ENCODE data around the gene MYBBP1A.
A peak's percentile ranks its signal among the peaks of the same experiment; 100 is the strongest.

The MYBBP1A gene

DNA sequence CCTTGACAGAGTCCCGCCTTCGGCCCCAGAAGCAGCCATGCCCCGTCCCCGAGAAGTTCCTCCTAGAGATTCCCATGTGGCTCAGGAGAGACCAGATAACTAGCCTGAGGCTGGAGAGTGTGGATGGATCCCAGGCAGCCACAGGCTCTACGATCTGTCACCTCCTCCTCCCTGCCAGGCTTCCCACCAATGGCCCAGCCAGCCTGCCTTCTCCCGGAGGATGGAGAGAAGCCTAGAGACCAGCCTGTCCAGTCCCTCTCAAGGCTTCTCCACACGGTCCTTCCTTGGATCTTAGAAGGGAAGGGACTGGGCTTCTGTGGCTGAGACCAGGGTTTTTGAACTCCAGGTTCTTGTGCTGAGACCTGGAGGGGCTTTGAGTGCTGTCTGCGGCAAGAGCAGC is 27.5 kb upstream of the MYBBP1A start:
- no peak overlapping the region for H4K8ac ChIP-seq (ENCODE audit: low read length)
- H3K27ac ChIP-seq (ENCODE audit: low read length, poor library complexity, severe bottlenecking), result no peak overlapping the region
- no peak for DNase-seq
- H3K79me1 ChIP-seq (replicated peaks; ENCODE audit: low read length, poor library complexity, severe bottlenecking), result no peaks in the 10 kb centered on the region
- H3K27me3 ChIP-seq (ENCODE audit: control insufficient read depth in 1 of 2, insufficient read depth in 1 of 2, low read length in 2 of 2), result peaks cover 52 to 76% of the 10 kb centered on the region in 2 experiments
- no peak overlapping the region for H2BK15ac ChIP-seq (ENCODE audit: low read depth, poor library complexity, severe bottlenecking)
- no peak overlapping the region for H2AK5ac ChIP-seq (ENCODE audit: low read length, severe bottlenecking)
- H4K91ac ChIP-seq (ENCODE audit: low read length), result no peak overlapping the region
- H3K9me3 ChIP-seq (ENCODE audit: control insufficient read depth, low read length), result no peaks in the 10 kb centered on the region
- H2AFZ ChIP-seq (ENCODE audit: low read depth, low read length), result no peak overlapping the region
- H2BK12ac ChIP-seq (ENCODE audit: low read length in 2 of 2), result no peak overlapping the region
- H3K23ac ChIP-seq (ENCODE audit: low read length in 2 of 2), result no peak overlapping the region
- no peak overlapping the region for H3K9ac ChIP-seq (ENCODE audit: low read length)
- H3K18ac ChIP-seq (ENCODE audit: low read depth in 1 of 2, low read length in 2 of 2), result no peak overlapping the region
- H3K36me3 ChIP-seq (ENCODE audit: control insufficient read depth in 1 of 2, insufficient read depth in 2 of 2, low read depth in 1 of 2, low read length in 2 of 2), result no peaks in the 10 kb centered on the region
- H3K4me1 ChIP-seq (ENCODE audit: control insufficient read depth, insufficient read depth, low read depth, low read length), result peaks cover 31% of the 10 kb centered on the region
- H2BK120ac ChIP-seq (ENCODE audit: low read depth, low read length), result no peak overlapping the region
- H2BK5ac ChIP-seq (ENCODE audit: low read depth, low read length, poor library complexity, severe bottlenecking), result no peak overlapping the region
- H3K4me3 ChIP-seq (ENCODE audit: insufficient read depth in 1 of 2, low read depth in 1 of 2, low read length in 2 of 2), result no peak overlapping the region
- WGBS, result 76% methylated on average over 6 of the region's 8 CpGs
- no peak overlapping the region for H3K4ac ChIP-seq (ENCODE audit: low read depth in 1 of 2, low read length in 2 of 2)
- no peak overlapping the region for H3K4me2 ChIP-seq (ENCODE audit: low read length, poor library complexity, severe bottlenecking)
- H3K14ac ChIP-seq (ENCODE audit: low read length in 2 of 2), result no peak overlapping the region

DNA sequence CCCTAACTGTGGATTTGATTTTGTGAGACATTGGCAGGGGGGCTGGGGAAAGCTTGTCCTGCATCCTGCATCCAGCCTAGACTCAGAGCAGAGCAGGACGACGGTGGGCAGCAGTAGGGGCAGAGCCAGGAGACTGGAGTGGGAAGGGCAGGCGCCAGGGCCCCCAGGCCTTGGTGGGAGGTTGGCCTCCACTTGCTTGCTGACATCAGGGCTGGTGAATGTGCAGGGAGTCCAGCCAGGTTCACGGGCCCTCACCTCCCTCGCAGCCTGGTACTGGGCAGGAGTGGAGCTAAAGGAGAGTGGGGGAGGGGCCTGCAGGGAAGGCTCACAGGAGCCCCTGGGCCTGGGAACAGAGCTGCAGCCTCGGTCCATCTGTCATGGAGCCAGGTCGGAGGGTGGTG is 26.9 kb upstream of the MYBBP1A start:
- H3K4me2 ChIP-seq (ENCODE audit: low read length, poor library complexity, severe bottlenecking), result no peak overlapping the region
- no peak overlapping the region for H3K9ac ChIP-seq (ENCODE audit: low read length)
- H3K9me3 ChIP-seq (ENCODE audit: control insufficient read depth, low read length), result no peaks in the 10 kb centered on the region
- no peak overlapping the region for H2AK5ac ChIP-seq (ENCODE audit: low read length, severe bottlenecking)
- no peaks in the 10 kb centered on the region for H3K79me1 ChIP-seq (replicated peaks; ENCODE audit: low read length, poor library complexity, severe bottlenecking)
- H2BK12ac ChIP-seq (ENCODE audit: low read length in 2 of 2), result no peak overlapping the region
- H3K4me1 ChIP-seq (ENCODE audit: control insufficient read depth, insufficient read depth, low read depth, low read length), result peaks cover 31% of the 10 kb centered on the region
- H3K36me3 ChIP-seq (ENCODE audit: control insufficient read depth in 1 of 2, insufficient read depth in 2 of 2, low read depth in 1 of 2, low read length in 2 of 2), result no peaks in the 10 kb centered on the region
- no peak overlapping the region for H3K27ac ChIP-seq (ENCODE audit: low read length, poor library complexity, severe bottlenecking)
- H3K23ac ChIP-seq (ENCODE audit: low read length in 2 of 2), result no peak overlapping the region
- H2BK15ac ChIP-seq (ENCODE audit: low read depth, poor library complexity, severe bottlenecking), result no peak overlapping the region
- no peak overlapping the region for H2BK120ac ChIP-seq (ENCODE audit: low read depth, low read length)
- H3K4me3 ChIP-seq (ENCODE audit: insufficient read depth in 1 of 2, low read depth in 1 of 2, low read length in 2 of 2), result no peak overlapping the region
- peaks cover 53 to 75% of the 10 kb centered on the region in 2 experiments for H3K27me3 ChIP-seq (ENCODE audit: control insufficient read depth in 1 of 2, insufficient read depth in 1 of 2, low read length in 2 of 2)
- H4K91ac ChIP-seq (ENCODE audit: low read length), result no peak overlapping the region
- DNase-seq, result no peak
- no peak overlapping the region for H3K18ac ChIP-seq (ENCODE audit: low read depth in 1 of 2, low read length in 2 of 2)
- no peak overlapping the region for H3K4ac ChIP-seq (ENCODE audit: low read depth in 1 of 2, low read length in 2 of 2)
- no peak overlapping the region for H3K14ac ChIP-seq (ENCODE audit: low read length in 2 of 2)
- H4K8ac ChIP-seq (ENCODE audit: low read length), result no peak overlapping the region
- H2BK5ac ChIP-seq (ENCODE audit: low read depth, low read length, poor library complexity, severe bottlenecking), result no peak overlapping the region
- H2AFZ ChIP-seq (ENCODE audit: low read depth, low read length), result no peak overlapping the region
- WGBS, result 61% methylated on average over 5 of the region's 7 CpGs

DNA sequence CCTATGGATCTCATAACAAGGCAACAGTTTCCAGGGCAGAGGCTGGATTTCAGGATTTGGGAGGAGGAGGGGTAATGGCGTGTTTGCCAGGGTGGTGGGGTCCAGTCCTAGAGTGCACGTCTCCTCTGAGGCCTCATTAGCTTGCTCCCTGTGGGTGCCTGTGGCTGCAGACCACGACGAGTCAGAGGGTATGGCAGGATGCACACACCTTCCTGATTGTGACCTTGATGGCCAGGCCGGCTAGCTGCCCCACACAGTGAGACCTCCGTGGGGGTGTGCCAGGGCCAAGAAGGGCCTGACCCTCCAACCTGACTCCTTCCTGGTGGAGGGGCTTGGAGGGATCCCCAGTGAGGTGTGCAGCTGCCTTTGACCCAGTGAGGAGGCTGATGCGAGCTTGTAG is 25.1 kb upstream of the MYBBP1A start:
- peak overlapping the region in 1 of 2 experiments; percentile 1 for H3K4me3 ChIP-seq (ENCODE audit: insufficient read depth in 1 of 2, low read depth in 1 of 2, low read length in 2 of 2)
- H3K4me2 ChIP-seq (ENCODE audit: low read length, poor library complexity, severe bottlenecking), result no peak overlapping the region
- no peak overlapping the region for H3K9ac ChIP-seq (ENCODE audit: low read length)
- H4K8ac ChIP-seq (ENCODE audit: low read length), result no peak overlapping the region
- no peaks in the 10 kb centered on the region for H3K9me3 ChIP-seq (ENCODE audit: control insufficient read depth, low read length)
- H3K4me1 ChIP-seq (ENCODE audit: control insufficient read depth, insufficient read depth, low read depth, low read length), result peaks cover 31% of the 10 kb centered on the region
- no peak overlapping the region for H2AFZ ChIP-seq (ENCODE audit: low read depth, low read length)
- no peak overlapping the region for H2BK15ac ChIP-seq (ENCODE audit: low read depth, poor library complexity, severe bottlenecking)
- H3K23ac ChIP-seq (ENCODE audit: low read length in 2 of 2), result peak overlapping the region in 1 of 2 experiments; percentile 87
- H3K4ac ChIP-seq (ENCODE audit: low read depth in 1 of 2, low read length in 2 of 2), result no peak overlapping the region
- 45% methylated on average over 6 of the region's 7 CpGs for WGBS
- no peaks in the 10 kb centered on the region for H3K79me1 ChIP-seq (replicated peaks; ENCODE audit: low read length, poor library complexity, severe bottlenecking)
- no peak overlapping the region for H2BK120ac ChIP-seq (ENCODE audit: low read depth, low read length)
- no peak for DNase-seq
- H3K27me3 ChIP-seq (ENCODE audit: control insufficient read depth in 1 of 2, insufficient read depth in 1 of 2, low read length in 2 of 2), result peaks cover 59 to 72% of the 10 kb centered on the region in 2 experiments
- H2AK5ac ChIP-seq (ENCODE audit: low read length, severe bottlenecking), result no peak overlapping the region
- H3K18ac ChIP-seq (ENCODE audit: low read depth in 1 of 2, low read length in 2 of 2), result no peak overlapping the region
- H2BK5ac ChIP-seq (ENCODE audit: low read depth, low read length, poor library complexity, severe bottlenecking), result no peak overlapping the region
- H3K14ac ChIP-seq (ENCODE audit: low read length in 2 of 2), result no peak overlapping the region
- no peak overlapping the region for H2BK12ac ChIP-seq (ENCODE audit: low read length in 2 of 2)
- no peak overlapping the region for H3K27ac ChIP-seq (ENCODE audit: low read length, poor library complexity, severe bottlenecking)
- H3K36me3 ChIP-seq (ENCODE audit: control insufficient read depth in 1 of 2, insufficient read depth in 2 of 2, low read depth in 1 of 2, low read length in 2 of 2), result no peaks in the 10 kb centered on the region
- no peak overlapping the region for H4K91ac ChIP-seq (ENCODE audit: low read length)

DNA sequence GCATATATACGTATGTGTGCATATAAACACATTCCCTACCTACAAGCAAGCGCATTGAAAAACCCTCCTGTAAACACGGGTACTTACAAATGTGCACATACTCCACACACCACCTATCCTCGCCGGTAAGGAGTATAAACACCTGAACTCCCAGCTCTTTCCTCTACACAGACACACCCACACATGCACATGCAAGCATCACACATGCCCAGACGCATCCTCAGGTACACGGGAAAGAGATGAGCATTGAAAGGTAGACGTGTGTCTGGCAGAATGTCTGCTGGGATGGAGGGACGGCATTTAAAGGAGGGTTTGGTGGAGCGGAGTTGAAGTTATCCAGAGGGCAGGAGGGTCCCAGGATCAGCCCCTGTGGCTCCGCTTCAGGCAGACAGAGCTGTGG is 24.5 kb upstream of the MYBBP1A start:
- Histone ChIP-seq H2AFZ (ENCODE audit: low read depth, low read length) (no peak overlapping the region), H3K4me2 (ENCODE audit: low read length, poor library complexity, severe bottlenecking) (no peak overlapping the region), H3K4me1 (ENCODE audit: control insufficient read depth, insufficient read depth, low read depth, low read length) (peaks cover 24% of the 10 kb centered on the region), H2BK120ac (ENCODE audit: low read depth, low read length) (no peak overlapping the region), H3K79me1 (replicated peaks; ENCODE audit: low read length, poor library complexity, severe bottlenecking) (no peaks in the 10 kb centered on the region), H3K9me3 (ENCODE audit: control insufficient read depth, low read length) (no peaks in the 10 kb centered on the region), H3K9ac (ENCODE audit: low read length) (no peak overlapping the region), H2BK5ac (ENCODE audit: low read depth, low read length, poor library complexity, severe bottlenecking) (no peak overlapping the region), H3K4ac (ENCODE audit: low read depth in 1 of 2, low read length in 2 of 2) (no peak overlapping the region), H3K27ac (ENCODE audit: low read length, poor library complexity, severe bottlenecking) (no peak overlapping the region), H3K27me3 (ENCODE audit: control insufficient read depth in 1 of 2, insufficient read depth in 1 of 2, low read length in 2 of 2) (peaks cover 61 to 71% of the 10 kb centered on the region in 2 experiments), H3K4me3 (ENCODE audit: insufficient read depth in 1 of 2, low read depth in 1 of 2, low read length in 2 of 2) (no peak overlapping the region), H3K36me3 (ENCODE audit: control insufficient read depth in 1 of 2, insufficient read depth in 2 of 2, low read depth in 1 of 2, low read length in 2 of 2) (no peaks in the 10 kb centered on the region), H3K14ac (ENCODE audit: low read length in 2 of 2) (no peak overlapping the region), H3K18ac (ENCODE audit: low read depth in 1 of 2, low read length in 2 of 2) (no peak overlapping the region), H2BK15ac (ENCODE audit: low read depth, poor library complexity, severe bottlenecking) (no peak overlapping the region), H4K91ac (ENCODE audit: low read length) (no peak overlapping the region), H2AK5ac (ENCODE audit: low read length, severe bottlenecking) (no peak overlapping the region), H2BK12ac (ENCODE audit: low read length in 2 of 2) (no peak overlapping the region), H4K8ac (ENCODE audit: low read length) (no peak overlapping the region), H3K23ac (ENCODE audit: low read length in 2 of 2) (no peak overlapping the region)
- no peak for DNase-seq
- 91% methylated on average over 11 of the region's 11 CpGs for WGBS
